H1 (cell line): ENCODE measurements around the gene ZMAT5. TPM values are rescaled to one million over a fixed set of nuclear protein-coding genes. Genes with fewer than 3 reads are reported as not detected.
A peak's percentile ranks its signal among the peaks of the same experiment; 100 is the strongest.

Experiments used
- CTCF ChIA-PET: fragments of 300-600 bp; sonication (Branson Sonifier 250); formaldehyde crosslinking; loops from one replicate; lab custom pipeline; 2021; ENCODE audit not compliant: partially characterized antibody; lab: Charles Lee
- POLR2A ChIA-PET: fragments of 300-600 bp; sonication (Branson Sonifier 250); formaldehyde crosslinking; loops from one replicate; lab custom pipeline; 2021; ENCODE audit warnings: inconsistent platforms; ENCODE audit not compliant: partially characterized antibody; lab: Charles Lee
- DNase-seq, 2 experiments: peaks; one replicate each; pipeline versions ENCODE4 v3.0.0 to v3.0.0-alpha.2; 2010 to 2022; ENCODE audit warnings: low spot score in 2 of 2, low read depth in 1 of 2, mixed read lengths in 1 of 2
- FAIRE-seq: peaks from 2 replicates; lab custom pipeline; 2011; peaks lifted over from hg19 to GRCh38; lab: Jason Lieb, UNC
- H2AFZ ChIP-seq: 2 replicates; pipeline ENCODE4 v1.8.1; 2012; ENCODE audit warnings: low read length, inconsistent platforms
- H2AK5ac ChIP-seq: 2 replicates; pipeline ENCODE4 v1.6.1; 2013; ENCODE audit warnings: low read depth, low read length
- H2BK120ac ChIP-seq: replicated peaks from 2 replicates; pipeline ENCODE3; 2013; ENCODE audit warnings: low read depth, low read length, inconsistent platforms
- H2BK12ac ChIP-seq: 2 replicates; pipeline ENCODE4 v1.6.1; 2013; ENCODE audit warnings: low read depth, low read length
- H2BK15ac ChIP-seq: 2 replicates; pipeline ENCODE4 v1.6.1; 2013; ENCODE audit warnings: low read length
- H2BK20ac ChIP-seq: 2 replicates; pipeline ENCODE4 v1.6.1; 2013; ENCODE audit warnings: low read length
- H2BK5ac ChIP-seq: 2 replicates; pipeline ENCODE4 v1.6.1; 2013; ENCODE audit warnings: low read depth, low read length
- H3K14ac ChIP-seq: 2 replicates; pipeline ENCODE4 v1.6.1; 2013; ENCODE audit warnings: inconsistent platforms; ENCODE audit not compliant: insufficient read length
- H3K18ac ChIP-seq: 2 replicates; pipeline ENCODE4 v1.6.1; 2013; ENCODE audit warnings: low read length; ENCODE audit errors: extremely low read depth
- H3K23ac ChIP-seq: 2 replicates; pipeline ENCODE4 v1.6.1; 2013; ENCODE audit warnings: inconsistent platforms; ENCODE audit not compliant: insufficient read length
- H3K23me2 ChIP-seq: 2 replicates; pipeline ENCODE4 v1.6.1; 2013; ENCODE audit warnings: low read depth, low read length
- H3K27ac ChIP-seq: 2 replicates; pipeline ENCODE4 v1.6.1; 2011; ENCODE audit warnings: low read depth, low read length, inconsistent platforms
- H3K27me3 ChIP-seq, 4 experiments: replicated peaks in 1 of 4; 1 replicate in 1 of 4; 2 replicates in 3 of 4; pipeline versions ENCODE4 v1.6.1 to v1.8.1; 2011 to 2013; ENCODE audit warnings: low read length in 3 of 4, mild to moderate bottlenecking in 3 of 4, inconsistent platforms in 2 of 4, mixed read lengths in 2 of 4, moderate library complexity in 1 of 4; ENCODE audit not compliant: control insufficient read depth in 3 of 4, insufficient read depth in 3 of 4; ENCODE audit errors: extremely low read depth in 1 of 4
- H3K36me3 ChIP-seq, 4 experiments: 2 replicates each; pipeline versions ENCODE4 v1.6.1 to v1.8.1; 2011 to 2013; ENCODE audit warnings: mild to moderate bottlenecking in 4 of 4, low read length in 3 of 4, moderate library complexity in 2 of 4, control low read depth in 1 of 4, inconsistent platforms in 1 of 4; ENCODE audit not compliant: insufficient read depth in 4 of 4, control insufficient read depth in 2 of 4
- H3K4ac ChIP-seq: replicated peaks from 2 replicates; pipeline ENCODE3; 2013; ENCODE audit warnings: low read length, low read depth, mixed read lengths, inconsistent platforms; ENCODE audit not compliant: insufficient read length
- H3K4me1 ChIP-seq, 4 experiments: replicated peaks in 1 of 4; 1 replicate in 1 of 4; 2 replicates in 3 of 4; pipeline versions ENCODE4 v1.6.1 to v1.8.1; 2011 to 2013; ENCODE audit warnings: low read length in 3 of 4, inconsistent platforms in 2 of 4, mixed read lengths in 1 of 4; ENCODE audit not compliant: insufficient read depth in 4 of 4, control insufficient read depth in 3 of 4
- H3K4me2 ChIP-seq, 2 experiments: 2 replicates each; pipeline versions ENCODE4 v1.6.1 to v1.8.1; 2011 to 2013; ENCODE audit warnings: low read depth in 2 of 2, low read length in 2 of 2, control low read depth in 1 of 2, inconsistent platforms in 1 of 2, mild to moderate bottlenecking in 1 of 2; ENCODE audit not compliant: insufficient read depth in 1 of 2
- H3K4me3 ChIP-seq, 4 experiments: fragments of 200-600, 300-600 bp in 1 of 4; sonication (generic), shearing (Covaris generic), sonication (Bioruptor Twin) in 1 of 4; 2 replicates each; pipeline versions ENCODE4 v1.5.1 to v1.8.1; 2011 to 2016; ENCODE audit warnings: low read length in 4 of 4, low read depth in 3 of 4, control low read depth in 2 of 4, inconsistent platforms in 2 of 4, mild to moderate bottlenecking in 2 of 4, mixed read lengths in 1 of 4, moderate library complexity in 1 of 4; ENCODE audit not compliant: insufficient read depth in 2 of 4; ENCODE audit errors: extremely low read depth in 1 of 4
- H3K56ac ChIP-seq: replicated peaks from 2 replicates; pipeline ENCODE3; 2013; ENCODE audit warnings: low read depth, mild to moderate bottlenecking, mixed read lengths, low read length, inconsistent platforms; ENCODE audit not compliant: insufficient read length
- H3K79me1 ChIP-seq: 2 replicates; pipeline ENCODE4 v1.6.1; 2013; ENCODE audit warnings: low read depth, low read length, control low read depth
- H3K79me2 ChIP-seq, 2 experiments: 2 replicates each; pipeline versions ENCODE4 v1.6.1 to v1.8.1; 2012 to 2013; ENCODE audit warnings: low read length in 2 of 2, mild to moderate bottlenecking in 2 of 2, inconsistent platforms in 1 of 2; ENCODE audit not compliant: insufficient read depth in 2 of 2, control insufficient read depth in 1 of 2
- H3K9ac ChIP-seq, 4 experiments: replicated peaks in 1 of 4; 1 replicate in 1 of 4; 2 replicates in 3 of 4; pipeline versions ENCODE4 v1.6.1 to v1.8.1; 2011 to 2013; ENCODE audit warnings: low read depth in 3 of 4, low read length in 3 of 4, control low read depth in 2 of 4, mild to moderate bottlenecking in 2 of 4, moderate library complexity in 2 of 4, inconsistent platforms in 1 of 4; ENCODE audit errors: extremely low read depth in 1 of 4
- H3K9me3 ChIP-seq, 2 experiments: 2 replicates each; pipeline versions ENCODE4 v1.6.1 to v1.8.1; 2012 to 2013; ENCODE audit warnings: mild to moderate bottlenecking in 2 of 2, moderate library complexity in 2 of 2, control low read depth in 1 of 2, inconsistent platforms in 1 of 2, low read depth in 1 of 2, low read length in 1 of 2, mixed read lengths in 1 of 2; ENCODE audit not compliant: insufficient read depth in 2 of 2
- H4K20me1 ChIP-seq, 2 experiments: replicated peaks in 1 of 2; 2 replicates each; pipeline versions ENCODE3 to v1.8.1; 2011 to 2013; ENCODE audit warnings: inconsistent platforms in 2 of 2, low read length in 2 of 2, mild to moderate bottlenecking in 1 of 2; ENCODE audit not compliant: insufficient read depth in 2 of 2, control insufficient read depth in 1 of 2
- H4K5ac ChIP-seq: 2 replicates; pipeline ENCODE4 v1.6.1; 2013; ENCODE audit warnings: low read length, low read depth, mixed read lengths, inconsistent platforms; ENCODE audit not compliant: insufficient read length
- H4K8ac ChIP-seq: 2 replicates; pipeline ENCODE4 v1.8.0; 2013; ENCODE audit warnings: mild to moderate bottlenecking, moderate library complexity, low read length, inconsistent platforms; ENCODE audit not compliant: insufficient read depth; ENCODE audit errors: extremely low read depth
- H4K91ac ChIP-seq: replicated peaks from 2 replicates; pipeline ENCODE3; 2013; ENCODE audit warnings: low read length, mixed read lengths, inconsistent platforms; ENCODE audit not compliant: insufficient read length
- BACH1 ChIP-seq: IDR thresholded peaks from 2 replicates; pipeline ENCODE4 v1.6.1; 2012; ENCODE audit warnings: low read length, improper control_type of control experiment
- HDAC2 ChIP-seq, 2 experiments: fragments of 300-600 bp in 1 of 2; sonication (generic) in 1 of 2; IDR thresholded peaks; 2 replicates each; pipeline ENCODE4 v1.6.1; 2011 to 2012; ENCODE audit warnings: low read depth in 2 of 2, low read length in 2 of 2, mild to moderate bottlenecking in 2 of 2, moderate library complexity in 2 of 2, borderline replicate concordance in 1 of 2, inconsistent platforms in 1 of 2
- KDM1A ChIP-seq: fragments of 200-600, 300-600 bp; sonication (generic); IDR thresholded peaks from 2 replicates; pipeline ENCODE4 v1.7.1; 2016; ENCODE audit warnings: mild to moderate bottlenecking, low read length, borderline replicate concordance
- POLR2A ChIP-seq, 2 experiments: IDR thresholded peaks; 1 replicate in 1 of 2; 2 replicates in 1 of 2; pipeline ENCODE4 v1.6.1; 2011; ENCODE audit warnings: low read depth in 2 of 2, low read length in 2 of 2, mild to moderate bottlenecking in 2 of 2; ENCODE audit errors: control extremely low read depth in 1 of 2
- RBBP5 ChIP-seq: IDR thresholded peaks from 2 replicates; pipeline ENCODE4 v1.7.1; 2012; ENCODE audit warnings: low read depth, mild to moderate bottlenecking, inconsistent platforms, low read length, moderate library complexity, borderline replicate concordance
- RXRA ChIP-seq: IDR thresholded peaks from 2 replicates; pipeline ENCODE4 v1.6.1; 2011; ENCODE audit warnings: low read depth, mild to moderate bottlenecking, low read length, moderate library complexity; ENCODE audit not compliant: insufficient read depth
- SIN3A ChIP-seq, 2 experiments: IDR thresholded peaks in 1 of 2; conservative IDR thresholded peaks in 1 of 2; 2 replicates each; pipeline ENCODE4 v1.6.1; 2011 to 2012; ENCODE audit warnings: low read length in 2 of 2, improper control_type of control experiment in 1 of 2, low read depth in 1 of 2, mild to moderate bottlenecking in 1 of 2
- SIRT6 ChIP-seq: IDR thresholded peaks from one replicate; pipeline ENCODE4 v1.7.1; 2012; ENCODE audit warnings: low read length, inconsistent platforms
- SUZ12 ChIP-seq: fragments of 200-600 bp; sonication (generic); IDR thresholded peaks from 2 replicates; pipeline ENCODE4 v1.6.1; 2012; ENCODE audit warnings: mild to moderate bottlenecking, inconsistent platforms, low read length, moderate library complexity, mixed read lengths
- WGBS, 2 experiments: shearing (Covaris generic) in 1 of 2; methylation state at CpG; one replicate each; pipeline versions ENCODE4 v1.1.6 to v1.1.7; 2013 to 2015; ENCODE audit warnings: low lambda C conversion rate in 2 of 2, mixed read lengths in 2 of 2, inconsistent platforms in 1 of 2, low coverage in 1 of 2, missing lambda C conversion rate in 1 of 2; ENCODE audit not compliant: insufficient replicate concordance in 2 of 2, insufficient coverage in 1 of 2, insufficient read length in 1 of 2; ENCODE audit errors: extremely low coverage in 1 of 2, missing lambda C conversion rate in 1 of 2; 5-methylcytosine and 5-hydroxymethylcytosine counted together
- polyA plus RNA-seq, 7 experiments: library from polyadenylated mRNA; depleted of rRNA in 3 of 7; stranded (reverse) in 5 of 7; unstranded in 2 of 7; fragments of >200 nt in 5 of 7; fragments of 200-250 nt in 2 of 7; gene quantifications; 1 replicate in 5 of 7; 2 replicates in 1 of 7; 4 replicates in 1 of 7; pipeline versions ENCODE4 v1.2.1 to v1.2.3, GENCODE V29; 2011 to 2013; ENCODE audit warnings: missing spikeins in 2 of 7, mixed read lengths in 2 of 7
- total RNA-seq: library from RNA; stranded (reverse); fragmentation: NEBNext Ultra II Directional; extraction: Animal tissue kit (Norgen Biotek cat#: 25700); gene quantifications from 2 replicates; pipeline ENCODE4 v1.2.1, GENCODE V29; 2021
- TF ChIP-seq, protein P1 (sequence below): IDR thresholded peaks from 2 replicates; pipeline ENCODE4 v1.6.1; 2011; ENCODE audit warnings: low read depth, mild to moderate bottlenecking, low read length; ENCODE audit not compliant: insufficient read depth

The ZMAT5 gene
- total and polyA plus RNA-seq, 2 of the 8 experiments (the other 6 are each of a cell fraction or from before 2014, with no cell fraction given) = 14.0 to 38.3 TPM

GRCh38 chr22:29784451-29785361, 17.9 kb upstream of the ZMAT5 start:
- H3K27ac ChIP-seq = no peak overlapping the region
- no peak overlapping the region for H3K9ac ChIP-seq
- H3K79me2 ChIP-seq = no peaks in the 10 kb centered on the region
- no peak overlapping the region for H2BK5ac ChIP-seq
- DNase-seq (no peak), FAIRE-seq (no peak)
- no peak overlapping the region for H2AK5ac ChIP-seq
- H2AFZ ChIP-seq = no peak overlapping the region
- H3K23me2 ChIP-seq = no peaks in the 10 kb centered on the region
- 87% methylated on average over 7 of the region's 9 CpGs; no CpG with 5 or more reads in 1 of the 2 experiments for WGBS, 2 experiments
- ChIA-PET POLR2A (interaction anchor here (0.6 to 2.3 kb wide), 2 partner anchors 18 to 304 kb away, joined by 4 to 6 read pairs; partner anchors contain the start of gene ZMAT5), CTCF (interaction anchor here (0.6 to 5.4 kb wide), 4 partner anchors 12 to 697 kb away, joined by 3 to 33 read pairs (median 4); no protein-coding TSS in a partner anchor)
- H3K9me3 ChIP-seq = no peaks in the 10 kb centered on the region
- no peaks in the 10 kb centered on the region for H3K79me1 ChIP-seq
- no peak overlapping the region for H4K91ac ChIP-seq
- H2BK20ac ChIP-seq = no peak overlapping the region
- no peak overlapping the region for H4K8ac ChIP-seq
- no peak overlapping the region; the same call in 1 of the 2 replicates for H3K18ac ChIP-seq
- peak overlapping the region; percentile 14 for H3K4ac ChIP-seq
- no peak overlapping the region for H3K14ac ChIP-seq
- H3K56ac ChIP-seq = no peak overlapping the region
- peaks cover 0 to 2% (median 0%) of the 10 kb centered on the region in 4 experiments; a peak in 1 of 7 replicates for H3K4me1 ChIP-seq
- H2BK120ac ChIP-seq = no peak overlapping the region
- no peaks in the 10 kb centered on the region for H4K20me1 ChIP-seq
- H3K4me3 ChIP-seq = no peak overlapping the region
- H3K23ac ChIP-seq = no peak overlapping the region
- H2BK15ac ChIP-seq = no peak overlapping the region
- peaks cover 0 to 8% (median 0%) of the 10 kb centered on the region in 4 experiments; a peak in 2 of 8 replicates for H3K36me3 ChIP-seq
- no peak overlapping the region for H3K4me2 ChIP-seq
- no peak overlapping the region for H4K5ac ChIP-seq
- no peaks in the 10 kb centered on the region for H3K27me3 ChIP-seq
- H2BK12ac ChIP-seq = no peak overlapping the region
- TF ChIP-seq HDAC2 (IDR thresholded peaks at IDR 0.05; ENCODE audit: borderline replicate concordance in 1 of 2, low read depth in 2 of 2, low read length in 2 of 2) = no peak
- TF ChIP-seq SIN3A (conservative IDR thresholded peaks at IDR 0.05 in 1 of 2, IDR thresholded peaks at IDR 0.05 in 1 of 2; ENCODE audit: low read depth in 1 of 2, low read length in 2 of 2) = no peak
- no peak for TF ChIP-seq SIRT6
- no peak for TF ChIP-seq BACH1
- no peak for TF ChIP-seq RBBP5
- TF ChIP-seq KDM1A = no peak
- no peak for TF ChIP-seq RXRA
- TF ChIP-seq, protein P1, sequence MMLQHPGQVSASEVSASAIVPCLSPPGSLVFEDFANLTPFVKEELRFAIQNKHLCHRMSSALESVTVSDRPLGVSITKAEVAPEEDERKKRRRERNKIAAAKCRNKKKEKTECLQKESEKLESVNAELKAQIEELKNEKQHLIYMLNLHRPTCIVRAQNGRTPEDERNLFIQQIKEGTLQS = no peak
- no peak for TF ChIP-seq POLR2A (IDR thresholded peaks at IDR 0.05; ENCODE audit: control extremely low read depth in 1 of 2, low read depth in 2 of 2, low read length in 2 of 2)
- no peak for TF ChIP-seq SUZ12
